ENCODE measurements around the gene CD180. TPM values are rescaled to one million over a fixed set of nuclear protein-coding genes. Genes with fewer than 3 reads are reported as not detected.

The CD180 gene
- total RNA-seq, 1 donor from 2014 or later = 0.51 TPM

DNA sequence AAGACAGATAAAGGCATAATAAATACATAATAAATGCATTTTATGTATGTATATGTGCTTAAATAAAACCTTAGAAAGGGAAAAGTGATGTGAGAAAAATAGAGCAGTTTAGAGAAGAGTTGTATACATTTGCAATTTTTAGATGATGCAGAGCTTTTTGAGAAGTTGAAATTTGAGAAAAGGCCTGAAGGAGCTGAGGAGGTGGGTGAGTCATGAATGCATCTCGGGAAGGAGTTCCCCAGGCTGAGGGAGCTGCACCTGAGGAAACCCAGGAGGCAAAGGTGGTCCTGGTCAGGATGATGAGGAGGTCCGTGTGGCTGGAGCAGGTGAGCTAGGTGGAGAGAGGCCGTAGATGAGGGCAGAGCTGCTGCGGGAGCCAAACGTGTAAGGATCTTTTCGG lies 17.4 kb upstream of the CD180 start:
- DNase-seq (ENCODE audit: low read depth) = no peak

DNA sequence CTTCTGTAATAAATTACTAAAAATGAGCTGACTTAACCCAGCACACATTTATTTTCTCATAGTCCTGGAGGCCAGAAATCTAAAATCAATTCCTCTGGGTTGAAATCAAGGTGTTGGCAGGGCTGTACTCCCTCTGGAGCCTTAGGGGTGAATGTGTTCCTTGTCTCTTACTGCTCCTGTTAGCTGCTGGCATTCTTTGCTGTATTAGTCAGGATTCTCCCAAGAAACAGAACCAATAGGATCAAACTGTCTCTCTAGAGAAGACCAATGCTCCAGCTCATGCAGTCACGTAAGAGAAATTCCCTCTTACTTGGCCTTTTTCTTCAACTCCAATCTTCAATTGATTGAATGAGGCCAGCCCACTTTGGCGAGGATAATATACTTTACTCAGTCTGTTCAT lies 15.3 kb upstream of the CD180 start:
- no peak for DNase-seq (ENCODE audit: low read depth)

DNA sequence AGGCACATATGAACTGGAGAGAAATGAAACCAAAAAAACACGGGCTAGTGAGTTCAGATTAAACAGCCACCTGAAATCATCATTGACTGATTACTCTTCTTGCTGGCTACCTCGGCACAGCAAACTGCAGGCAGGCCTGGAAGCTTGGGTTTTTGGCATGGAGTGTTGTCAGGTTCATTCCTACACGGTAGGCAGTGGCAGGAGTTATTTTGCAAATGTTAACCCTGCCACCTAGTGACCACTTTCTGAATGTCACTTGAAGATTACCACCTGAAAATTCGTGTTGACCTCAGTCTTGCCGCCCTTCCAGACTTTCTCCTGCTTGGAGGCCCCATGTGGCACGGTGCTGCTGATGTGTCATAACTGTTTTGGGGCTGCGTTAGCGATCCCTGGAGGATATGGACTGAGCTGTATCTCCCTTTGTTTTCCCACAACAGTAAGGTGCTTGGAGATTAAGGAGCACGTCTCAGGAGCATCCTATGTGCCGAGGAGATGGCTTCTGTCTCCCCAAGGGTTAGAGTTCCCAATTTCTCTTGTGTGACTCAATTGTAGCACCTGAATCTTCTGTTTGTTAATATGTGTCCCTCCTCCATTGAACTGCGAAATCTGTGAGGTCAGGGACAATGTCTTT lies 12.7 kb upstream of the CD180 start:
- peak; percentile 82 for DNase-seq (ENCODE audit: low read depth)

DNA sequence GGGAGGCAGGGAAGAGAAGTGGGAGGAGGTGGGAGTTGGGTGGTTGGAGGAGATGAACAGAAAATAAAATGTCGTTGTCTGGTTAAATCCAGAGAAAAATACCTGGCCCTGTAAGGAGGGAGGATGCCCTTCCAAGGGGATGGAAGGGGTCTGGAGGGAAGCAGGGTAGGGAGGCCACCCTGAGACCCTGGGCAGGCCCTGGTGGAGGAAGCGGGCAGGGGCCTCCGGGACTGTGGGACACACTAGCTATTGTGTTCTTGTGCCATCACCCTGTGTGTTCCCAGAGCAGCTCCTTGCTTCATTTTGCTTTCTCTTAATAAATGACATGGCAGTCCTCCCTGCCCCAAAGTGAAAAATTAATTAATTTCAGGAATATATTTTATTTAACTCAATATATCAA lies 11.8 kb upstream of the CD180 start:
- DNase-seq (ENCODE audit: low read depth) = no peak

DNA sequence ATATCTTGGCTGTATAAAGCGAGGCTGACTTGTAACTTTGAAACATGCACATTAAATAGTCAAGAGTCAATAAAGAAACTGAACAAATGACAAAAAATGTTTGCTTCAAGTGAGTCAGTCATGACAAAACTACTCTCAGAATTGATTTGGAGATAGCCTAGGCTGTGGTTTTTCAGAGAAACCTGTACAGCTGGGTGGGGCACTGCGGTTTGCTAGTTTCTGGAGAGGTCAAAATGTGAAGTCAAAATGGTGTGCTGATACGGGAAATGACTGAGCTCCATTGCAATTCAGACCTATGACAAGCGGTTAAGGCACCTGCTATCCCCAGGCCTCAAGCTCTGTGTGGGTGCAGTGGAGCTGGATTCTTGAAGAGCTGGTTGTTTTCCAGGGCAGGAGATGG lies 10.3 kb upstream of the CD180 start:
- peak; percentile 95 for DNase-seq (ENCODE audit: low read depth)

DNA sequence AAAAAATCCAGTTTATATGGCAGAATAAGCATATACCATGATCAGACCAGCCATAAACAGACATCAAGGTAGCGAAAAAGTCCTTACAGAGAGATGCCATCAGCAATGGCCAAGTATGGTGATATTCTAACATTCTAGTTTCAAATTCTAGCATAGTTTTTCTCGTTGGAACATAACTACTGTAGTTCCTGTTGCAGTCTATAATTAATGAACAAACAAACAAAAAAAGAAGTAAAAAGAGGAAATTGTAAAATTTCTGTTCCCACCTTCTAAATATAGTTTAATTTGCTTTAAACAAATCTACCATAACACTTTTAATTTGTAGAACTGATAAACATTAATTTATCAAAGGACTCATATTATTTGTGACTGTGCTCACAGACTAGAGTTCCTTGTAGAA lies 9.9 kb upstream of the CD180 start:
- DNase-seq (ENCODE audit: low read depth) = no peak

DNA sequence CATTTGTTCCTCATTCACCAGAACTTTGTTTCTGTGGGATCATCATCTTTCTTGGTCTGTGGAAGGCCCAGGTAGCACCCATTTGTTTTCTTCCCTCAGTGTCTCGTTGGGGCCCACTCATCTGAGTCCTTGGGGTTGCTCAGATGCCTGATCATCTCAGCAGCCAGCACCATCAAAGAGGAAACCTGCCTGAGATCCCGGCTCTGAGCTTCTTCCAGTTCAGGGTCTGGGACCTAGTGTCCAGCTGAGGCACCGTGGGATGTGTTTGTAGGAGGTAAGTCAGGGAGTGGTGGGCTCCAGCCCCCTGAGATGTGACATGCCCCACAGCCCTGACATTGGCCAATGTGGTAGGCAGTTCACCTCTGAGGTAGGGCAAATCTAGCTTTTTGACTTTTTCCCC lies 9.4 kb upstream of the CD180 start:
- no peak for DNase-seq (ENCODE audit: low read depth)

DNA sequence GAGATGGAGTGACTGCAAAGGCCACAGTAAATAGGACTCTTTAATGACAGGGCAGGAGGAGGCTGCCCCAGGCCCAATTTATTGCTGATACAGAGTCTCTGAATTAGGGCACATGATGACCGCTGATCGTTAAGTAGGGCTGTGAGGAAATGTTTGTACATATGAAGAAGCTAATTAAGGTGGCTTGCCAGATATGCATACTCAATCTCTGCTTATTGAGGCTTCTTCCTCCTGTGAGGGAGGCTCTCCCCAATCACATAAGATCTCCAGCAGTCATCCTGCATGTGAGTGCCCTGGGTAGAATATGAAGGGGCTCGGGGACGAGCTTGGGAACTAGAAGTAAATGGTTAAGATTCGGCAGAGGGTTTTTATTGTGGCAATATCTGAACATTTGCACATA lies 8.2 kb upstream of the CD180 start:
- no peak for DNase-seq (ENCODE audit: low read depth)

DNA sequence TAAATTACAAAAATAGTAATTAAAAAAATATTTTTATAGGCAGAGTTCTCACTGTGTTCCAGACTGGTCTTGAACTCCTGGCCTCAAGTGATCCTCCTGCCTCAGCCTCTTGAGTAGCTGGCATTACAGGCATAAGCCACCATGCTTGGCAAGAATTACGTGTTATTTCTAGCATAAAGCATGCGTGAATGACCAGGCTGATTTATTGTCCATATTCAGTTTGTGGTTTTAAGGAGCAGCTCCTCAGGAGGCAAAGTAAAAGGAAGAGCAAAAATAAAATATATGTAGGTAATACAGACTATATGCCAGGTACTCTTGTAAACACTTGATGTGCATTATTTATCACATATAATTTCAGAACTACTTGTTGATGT lies 7.1 kb upstream of the CD180 start:
- no peak for DNase-seq (ENCODE audit: low read depth)

DNA sequence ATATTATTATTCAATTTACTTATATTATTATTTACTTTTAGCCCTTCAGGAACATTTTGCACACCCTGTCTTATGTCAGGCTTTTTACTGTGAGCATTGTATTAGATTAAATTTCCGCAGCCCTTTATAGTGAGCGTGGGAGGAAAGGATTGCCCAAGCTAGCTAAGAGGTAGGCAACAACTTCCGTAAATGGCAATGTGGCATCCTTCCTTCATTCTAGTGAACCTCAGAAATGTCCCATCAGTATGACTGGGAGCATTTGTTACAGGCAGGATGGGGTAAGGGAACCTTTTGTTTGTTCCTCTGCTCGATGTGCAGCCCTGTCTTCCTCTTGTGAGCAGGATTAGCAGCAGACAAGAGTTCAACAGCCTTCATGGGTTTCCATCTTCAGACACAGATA lies 6.2 kb upstream of the CD180 start:
- peak; percentile 18 for DNase-seq (ENCODE audit: low read depth)

DNA sequence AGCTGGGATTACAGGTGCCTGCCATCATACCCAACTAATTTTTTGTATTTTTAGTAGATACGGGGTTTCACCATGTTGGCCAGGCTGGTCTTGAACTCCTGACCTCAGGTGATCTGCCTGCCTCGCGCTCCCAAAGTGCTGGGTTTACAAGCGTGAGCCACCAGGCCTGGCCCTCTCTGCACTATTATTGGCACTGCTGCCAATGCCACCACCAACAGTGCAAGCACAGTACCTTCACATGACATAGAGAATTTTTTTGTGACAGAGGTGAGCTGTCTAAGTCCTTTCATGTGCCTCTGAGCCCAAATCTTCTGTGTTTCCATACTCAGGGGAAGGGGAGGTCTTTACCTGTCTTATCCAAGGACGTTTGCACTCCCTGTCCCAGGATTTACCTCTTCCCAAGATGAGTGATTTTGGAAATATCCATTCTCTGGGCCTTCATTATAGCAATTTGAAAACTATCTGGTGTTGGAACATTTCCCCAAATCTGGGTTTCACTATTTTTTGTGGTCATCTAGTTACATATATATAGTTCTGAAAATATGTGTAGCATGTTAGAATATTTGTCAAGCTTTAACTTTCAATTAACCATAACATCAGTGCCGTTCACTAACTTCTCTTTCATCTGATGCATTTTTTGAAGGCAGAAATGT lies 5.4 kb upstream of the CD180 start:
- DNase-seq (ENCODE audit: low read depth) = no peak

DNA sequence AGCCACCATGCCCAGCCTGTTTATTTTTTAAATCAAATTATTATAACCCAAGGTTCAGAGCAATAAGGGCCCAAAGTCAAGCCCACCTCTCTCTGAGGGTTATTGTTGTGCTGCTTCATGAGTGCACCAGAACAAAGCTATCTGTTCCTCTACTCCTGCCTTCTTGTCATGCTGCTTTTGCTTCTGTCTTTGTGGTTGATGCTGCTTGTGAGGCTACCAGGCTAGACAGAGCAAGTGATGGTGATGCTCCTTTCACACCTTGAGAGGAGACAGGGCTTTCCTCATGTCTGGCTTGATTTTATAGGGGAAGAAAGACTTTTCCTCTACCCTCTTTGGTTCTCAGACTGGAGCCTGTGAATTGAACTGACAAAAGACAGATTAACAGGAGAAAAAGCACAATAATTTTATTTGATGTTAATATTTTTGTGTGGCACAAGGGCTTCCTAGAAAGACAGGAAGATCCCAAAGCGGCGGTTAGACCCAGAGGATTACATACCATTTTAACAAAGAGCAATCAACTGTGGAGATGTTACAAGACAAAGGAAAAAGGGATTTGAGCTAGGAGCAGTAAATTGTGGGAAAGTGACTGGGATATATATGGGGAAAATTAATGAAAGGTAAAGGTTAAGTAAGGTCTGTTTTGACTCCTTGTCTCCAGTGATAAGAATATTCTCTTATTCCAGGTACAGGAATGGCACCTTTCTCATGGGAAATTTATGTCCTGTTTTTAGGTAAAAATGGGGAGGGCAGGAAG lies 4.4 kb upstream of the CD180 start:
- DNase-seq (ENCODE audit: low read depth) = no peak

DNA sequence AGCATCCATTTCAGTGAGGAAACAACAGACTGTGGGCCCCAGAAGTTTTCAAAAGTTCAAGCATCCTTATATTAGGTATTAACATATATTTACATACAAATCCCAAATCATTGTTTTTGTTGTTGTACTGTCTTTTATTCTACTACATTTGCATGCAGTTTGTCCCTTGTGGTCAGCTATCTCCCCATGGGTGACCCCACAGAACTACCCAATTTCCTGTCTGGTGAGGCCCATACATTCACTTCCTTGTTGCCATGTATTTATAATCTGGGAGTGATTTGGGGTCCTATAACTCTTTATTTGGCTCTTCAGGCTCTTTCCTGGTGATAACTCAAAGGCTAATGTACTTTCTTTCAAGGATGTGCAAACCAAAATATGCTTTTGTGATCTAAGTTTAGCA lies 3.3 kb upstream of the CD180 start:
- DNase-seq (ENCODE audit: low read depth) = no peak

DNA sequence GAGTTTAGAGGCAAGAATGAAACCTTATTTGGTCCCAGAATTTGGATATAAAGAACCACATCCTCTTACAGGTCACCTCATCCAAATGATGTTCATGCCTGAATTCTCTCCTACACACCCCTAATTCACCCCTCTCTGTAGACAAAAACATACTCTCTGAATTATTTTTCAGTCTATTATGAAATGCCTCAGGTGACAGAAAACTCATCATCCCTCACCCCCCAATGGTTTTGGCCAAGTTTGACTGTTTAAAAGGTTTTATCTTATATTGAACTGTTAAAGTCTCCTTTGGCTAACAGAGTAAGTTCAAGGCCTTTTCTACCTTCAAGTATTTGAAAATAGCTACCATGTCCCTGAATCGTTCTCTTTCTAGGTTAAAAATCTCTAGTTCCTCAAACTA lies 2.3 kb upstream of the CD180 start:
- no peak for DNase-seq (ENCODE audit: low read depth)

DNA sequence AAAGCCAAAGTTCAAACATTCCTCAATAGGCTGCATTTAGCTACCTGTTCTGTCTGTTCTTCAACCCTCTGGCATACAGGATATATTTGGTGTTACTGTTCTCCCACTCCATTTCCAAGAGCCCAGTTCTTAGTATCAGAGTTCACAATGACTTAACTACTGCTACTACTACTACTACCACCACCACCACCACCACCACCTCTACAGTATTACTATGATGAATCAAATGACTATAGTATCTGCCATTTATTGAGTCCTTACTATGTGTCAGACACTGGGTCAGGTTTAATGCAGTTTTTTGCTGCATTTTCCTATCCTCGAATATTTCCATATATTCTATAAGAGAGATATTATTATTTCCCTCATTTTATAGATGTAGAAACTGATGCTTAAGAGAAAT lies 937 bp upstream of the CD180 start:
- no peak for DNase-seq (ENCODE audit: low read depth)

DNA sequence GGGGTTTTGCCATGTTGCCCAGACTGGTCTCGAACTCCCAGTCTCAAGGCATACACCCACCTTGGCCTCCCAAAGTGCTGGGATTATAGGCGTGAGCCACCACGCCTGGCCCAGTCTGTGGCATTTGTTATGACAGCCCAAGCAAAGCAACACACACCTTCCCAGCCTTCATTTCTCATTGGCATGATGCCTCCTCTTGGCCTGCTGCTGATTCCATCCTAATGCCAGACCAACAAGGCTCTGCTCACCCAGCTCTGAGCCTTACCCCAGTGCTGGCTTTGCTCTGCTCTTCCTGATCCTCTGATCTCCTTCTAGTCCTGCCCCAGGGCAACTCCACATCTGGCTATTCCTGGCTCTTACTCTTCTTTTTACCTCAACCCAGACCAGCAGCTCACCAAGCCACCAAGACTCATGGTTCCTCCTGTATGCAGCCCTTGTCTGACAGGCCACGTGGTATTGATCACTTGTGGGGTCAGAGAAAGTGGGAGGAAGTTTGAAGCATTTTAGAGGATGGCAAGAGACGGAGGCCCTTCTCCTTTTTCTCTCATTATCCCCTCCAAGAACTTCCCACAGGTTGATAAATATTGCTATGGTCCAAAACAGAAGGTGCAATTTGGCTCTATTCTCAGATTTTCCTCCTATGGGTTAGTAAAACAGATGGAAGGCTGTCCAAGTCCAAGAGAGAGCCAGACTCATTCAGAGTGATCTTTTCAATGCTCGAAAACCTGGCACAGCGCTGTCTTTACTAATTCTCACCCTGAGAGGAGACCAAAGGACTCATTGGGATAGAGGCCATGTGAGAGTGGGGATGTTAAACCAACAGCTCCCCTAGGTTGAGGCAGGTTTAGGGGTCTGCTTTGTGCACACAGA lies 958 bp downstream of the CD180 start:
- DNase-seq (ENCODE audit: low read depth) = no peak

DNA sequence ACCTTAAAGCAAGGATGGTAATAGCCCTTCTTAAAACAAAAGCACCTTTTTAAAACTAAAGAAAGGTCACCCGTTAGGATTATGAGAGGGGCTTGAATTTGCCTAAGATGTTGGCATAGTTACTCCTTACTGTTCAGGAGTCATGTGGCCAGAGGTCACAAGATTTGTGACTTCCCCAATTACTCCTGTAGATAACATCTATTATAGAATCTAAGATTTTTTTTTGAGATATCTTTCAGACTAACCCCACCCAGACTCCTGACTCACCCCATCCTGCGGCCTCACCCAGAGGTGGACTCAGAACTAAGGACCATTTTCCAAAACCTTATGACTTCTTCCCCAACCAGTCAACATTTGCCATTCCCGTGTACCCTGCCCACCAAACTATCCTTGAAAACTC lies 2.4 kb downstream of the CD180 start:
- no peak for DNase-seq (ENCODE audit: low read depth)

DNA sequence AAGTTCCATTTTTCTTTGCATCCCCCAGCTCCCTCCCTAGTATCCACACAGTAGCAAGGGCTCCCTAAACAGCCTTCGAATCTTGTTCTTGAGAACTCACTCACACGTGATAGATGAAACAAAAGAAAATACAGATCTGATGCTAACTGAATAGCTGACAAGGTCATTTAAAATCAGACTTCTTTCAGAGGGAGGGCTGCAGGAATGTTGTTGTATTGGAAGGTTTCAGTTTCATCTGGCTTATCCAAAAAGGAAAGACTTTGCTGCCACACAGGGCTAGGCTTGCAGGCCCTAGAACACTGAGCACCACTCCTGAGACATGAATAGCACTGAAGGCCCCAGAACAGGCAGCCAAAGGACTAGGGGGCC lies 3.2 kb downstream of the CD180 start:
- no peak for DNase-seq (ENCODE audit: low read depth)

DNA sequence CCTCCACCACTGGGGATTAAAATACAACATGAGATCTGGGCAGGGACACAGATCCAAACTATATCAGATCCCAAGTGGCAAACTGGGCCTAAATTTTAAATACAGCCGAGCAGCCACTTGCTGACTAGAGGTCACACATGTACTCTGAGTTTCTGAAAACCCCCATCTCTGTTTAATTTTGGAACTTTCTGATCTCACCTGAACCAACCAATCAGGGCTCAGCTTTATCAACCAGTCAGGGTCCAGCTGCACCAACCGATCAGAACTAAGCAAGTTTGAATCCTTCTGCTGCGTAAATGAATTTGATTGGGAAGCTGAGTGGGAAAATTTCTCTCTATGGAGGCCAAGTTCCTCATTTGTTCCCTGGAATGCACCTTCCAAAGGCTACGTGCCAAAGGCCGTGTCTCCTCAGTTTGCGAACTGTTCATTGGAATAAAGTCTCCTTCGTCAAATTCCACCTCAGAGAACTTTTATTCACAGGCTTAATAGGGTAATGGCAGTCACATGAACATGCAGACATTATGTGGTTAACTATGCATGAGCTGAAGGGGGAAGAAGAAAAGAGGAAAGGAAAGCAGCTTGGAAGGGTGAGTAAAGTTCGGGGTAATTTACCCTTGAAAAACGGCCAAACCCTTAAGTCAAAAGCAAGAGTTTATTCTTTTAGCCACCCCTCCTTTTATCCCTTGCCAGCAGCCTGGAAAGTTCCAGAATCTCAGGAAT lies 3.7 kb downstream of the CD180 start:
- DNase-seq (ENCODE audit: low read depth) = no peak

DNA sequence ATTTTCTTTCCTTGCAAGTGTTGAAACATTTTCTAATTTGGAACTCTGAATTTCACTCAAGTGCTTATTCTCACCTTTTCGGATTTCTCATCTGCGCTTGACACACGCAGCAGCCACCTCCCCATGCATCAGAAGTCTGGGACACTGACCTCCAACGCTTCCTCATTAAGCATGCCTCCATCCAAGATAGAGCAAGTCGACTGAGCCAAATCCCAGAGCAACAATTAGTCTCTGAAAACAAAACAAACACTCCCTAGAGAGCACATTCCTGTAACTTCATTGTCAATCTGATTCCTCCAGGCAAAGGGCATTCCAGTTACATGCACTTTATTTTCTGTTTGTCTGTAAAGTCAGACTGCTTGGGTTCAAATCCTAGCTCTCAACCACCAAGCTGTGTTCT lies 5.7 kb downstream of the CD180 start:
- DNase-seq (ENCODE audit: low read depth) = no peak

DNA sequence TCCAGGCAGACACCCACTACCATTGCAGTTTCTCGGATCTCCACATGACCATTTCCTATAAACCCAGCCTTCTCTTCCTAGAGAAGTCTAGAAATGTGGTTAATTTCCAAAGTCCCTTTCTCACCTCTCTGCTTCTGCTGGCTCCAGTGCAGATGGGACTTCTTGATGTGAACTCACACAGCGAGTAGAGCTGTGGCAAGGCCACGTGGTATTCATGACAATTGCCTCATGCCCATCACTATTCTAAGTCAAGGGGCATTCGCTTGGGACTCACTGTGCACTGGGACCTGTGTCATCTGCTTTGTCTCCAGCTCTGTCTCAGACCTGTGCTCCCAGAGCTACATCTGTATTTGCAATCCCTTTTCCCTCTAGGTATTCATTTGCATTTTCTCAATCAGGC lies 6.2 kb downstream of the CD180 start:
- no peak for DNase-seq (ENCODE audit: low read depth)

Measured in myocyte (in vitro differentiated cells).